LNCAP (cell line): Measurements from ENCODE around the gene GTF2H2.
"Not testable (repeated sequence)": the region's sequence is repeated elsewhere in the genome, so short reads cannot be mapped to it uniquely, and the experiment has no call there.

Source experiments
- TF ChIP-seq, protein P1 (sequence below): fragments of 450-650 bp; IDR thresholded peaks from 2 replicates; pipeline ENCODE4 v1.5.1; 2017; ENCODE audit warnings: mild to moderate bottlenecking

GTF2H2 gene

DNA sequence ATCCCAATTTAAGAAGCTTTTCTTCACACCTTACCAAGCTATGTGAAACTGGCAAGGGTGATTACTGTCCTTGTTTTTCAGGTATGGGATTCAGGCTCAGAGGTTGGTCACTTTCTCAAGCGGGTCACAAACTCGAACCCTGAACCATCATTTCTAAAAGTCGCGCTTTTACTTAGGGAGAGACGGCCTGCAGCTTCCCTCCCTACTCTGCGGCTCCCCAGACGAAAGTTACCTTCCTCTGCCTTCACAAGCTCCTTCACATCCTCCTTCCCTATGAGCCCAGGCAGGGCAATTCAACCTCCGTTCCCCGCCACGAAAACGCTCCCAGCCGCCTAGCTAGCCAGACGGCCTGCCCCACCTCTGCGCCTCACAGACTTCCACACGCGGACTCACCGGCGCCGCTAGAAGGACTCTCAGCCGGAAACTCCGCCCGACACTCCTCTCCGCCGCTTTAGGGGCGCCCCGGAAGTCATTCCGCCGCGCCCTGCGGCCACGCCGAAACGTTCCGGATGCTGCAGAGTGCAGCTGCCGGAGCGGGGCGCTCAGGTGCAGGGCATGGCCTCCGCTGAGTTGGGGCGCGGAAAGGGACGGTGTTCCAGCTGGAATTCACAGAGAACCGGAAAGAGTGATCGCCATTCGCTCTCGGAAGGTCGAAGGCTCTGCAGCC, at the start of gene GTF2H2:
TSS of gene GTF2H2 (minus strand) at position 415 of the 667 bp plus-strand sequence. CDS start 4,913 bp downstream, outside the sequence.
- TF ChIP-seq, protein P1, sequence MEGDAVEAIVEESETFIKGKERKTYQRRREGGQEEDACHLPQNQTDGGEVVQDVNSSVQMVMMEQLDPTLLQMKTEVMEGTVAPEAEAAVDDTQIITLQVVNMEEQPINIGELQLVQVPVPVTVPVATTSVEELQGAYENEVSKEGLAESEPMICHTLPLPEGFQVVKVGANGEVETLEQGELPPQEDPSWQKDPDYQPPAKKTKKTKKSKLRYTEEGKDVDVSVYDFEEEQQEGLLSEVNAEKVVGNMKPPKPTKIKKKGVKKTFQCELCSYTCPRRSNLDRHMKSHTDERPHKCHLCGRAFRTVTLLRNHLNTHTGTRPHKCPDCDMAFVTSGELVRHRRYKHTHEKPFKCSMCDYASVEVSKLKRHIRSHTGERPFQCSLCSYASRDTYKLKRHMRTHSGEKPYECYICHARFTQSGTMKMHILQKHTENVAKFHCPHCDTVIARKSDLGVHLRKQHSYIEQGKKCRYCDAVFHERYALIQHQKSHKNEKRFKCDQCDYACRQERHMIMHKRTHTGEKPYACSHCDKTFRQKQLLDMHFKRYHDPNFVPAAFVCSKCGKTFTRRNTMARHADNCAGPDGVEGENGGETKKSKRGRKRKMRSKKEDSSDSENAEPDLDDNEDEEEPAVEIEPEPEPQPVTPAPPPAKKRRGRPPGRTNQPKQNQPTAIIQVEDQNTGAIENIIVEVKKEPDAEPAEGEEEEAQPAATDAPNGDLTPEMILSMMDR: not testable (repeated sequence)

GRCh38 chr5:71025289-71025953, 42.1 kb downstream of the GTF2H2 start, which contains the start of gene NAIP:
TSS of gene NAIP (minus strand) at chr5:71025339. CDS start at chr5:71012915, 12,424 bp downstream.
- TF ChIP-seq, protein P1: not testable (repeated sequence)

DNA sequence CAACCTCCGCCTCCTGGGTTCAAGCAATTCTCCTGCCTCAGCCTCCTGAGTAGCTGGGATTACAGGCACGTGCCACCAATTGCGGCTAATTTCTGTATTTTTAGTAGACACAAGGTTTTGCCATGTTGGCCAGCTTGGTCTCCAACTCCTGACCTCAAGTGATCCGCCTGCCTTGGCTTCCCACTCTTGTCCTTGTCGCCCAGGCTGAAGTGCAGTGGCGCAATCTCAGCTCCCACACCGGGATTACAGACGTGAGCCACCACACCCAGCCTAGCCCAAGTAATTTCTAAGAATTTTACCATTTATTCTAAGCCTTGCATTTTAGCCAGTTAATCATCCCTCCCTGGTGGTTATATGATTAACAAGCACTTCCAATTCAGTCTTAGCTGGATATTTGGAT, 53.3 kb downstream of the GTF2H2 start:
- TF ChIP-seq, protein P1: no peak

GRCh38 chr5:71013575-71013974, 53.9 kb downstream of the GTF2H2 start:
- TF ChIP-seq, protein P1: no peak

GRCh38 chr5:71011194-71011792, 56.2 kb downstream of the GTF2H2 start:
- TF ChIP-seq, protein P1: no peak
